SK-N-MC (cell line): Measurements from ENCODE around the gene KCNK15.

Source experiments
- DNase-seq: peaks from one replicate; pipeline ENCODE4 v3.0.0-alpha.2; 2011; ENCODE audit warnings: low read depth, low spot score
- H3K27ac ChIP-seq: fragments of 200-600 bp; sonication (generic); 2 replicates; pipeline ENCODE4 v1.5.1; 2016; ENCODE audit warnings: mixed run types
- H3K36me3 ChIP-seq: fragments of 200-600 bp; sonication (generic); 2 replicates; pipeline ENCODE4 v1.6.1; 2017; ENCODE audit warnings: antibody characterized with exemption, low read length, mixed read lengths; ENCODE audit not compliant: insufficient read depth
- H3K4me3 ChIP-seq: fragments of 200-600 bp; sonication (generic); 2 replicates; pipeline ENCODE4 v1.5.1; 2016
- H3K9ac ChIP-seq: fragments of 200-600 bp; sonication (generic); 2 replicates; pipeline ENCODE4 v1.8.0; 2017; ENCODE audit warnings: mixed run types, mixed read lengths; ENCODE audit not compliant: insufficient read length
- H3K9me3 ChIP-seq: fragments of 200-600 bp; sonication (generic); 2 replicates; pipeline ENCODE4 v1.6.1; 2017; ENCODE audit warnings: low read depth, mild to moderate bottlenecking, antibody characterized with exemption, low read length, moderate library complexity, mixed read lengths
- EZH2 ChIP-seq: fragments of 200-600 bp; sonication (generic); IDR thresholded peaks from one replicate; pipeline ENCODE4 v1.6.1; 2017; ENCODE audit warnings: antibody characterized with exemption
- FOXP2 ChIP-seq: optimal IDR thresholded peaks from 2 replicates; pipeline ENCODE3; 2011; ENCODE audit warnings: mild to moderate bottlenecking, moderate library complexity; ENCODE audit not compliant: insufficient read depth; ENCODE audit errors: extremely low read length, control extremely low read depth
- POLR2AphosphoS5 ChIP-seq: IDR thresholded peaks from 2 replicates; pipeline ENCODE4 v1.6.1; 2012; ENCODE audit warnings: mild to moderate bottlenecking, low read depth, low read length, borderline replicate concordance

Gene KCNK15

GRCh38 chr20:44768854-44769480, 23.3 kb downstream of the KCNK15 start:
- Histone ChIP-seq H3K4me3 (no peak overlapping the region), H3K27ac (no peak overlapping the region), H3K9me3 (no peaks in the 10 kb centered on the region), H3K9ac (no peak overlapping the region), H3K36me3 (no peaks in the 10 kb centered on the region)
- DNase-seq, result no peak
- no peak for TF ChIP-seq FOXP2
- TF ChIP-seq EZH2, result no peak
- TF ChIP-seq POLR2AphosphoS5, result no peak

GRCh38 chr20:44769481-44769863, 23.8 kb downstream of the KCNK15 start:
- no peaks in the 10 kb centered on the region for H3K9me3 ChIP-seq
- H3K36me3 ChIP-seq, result no peaks in the 10 kb centered on the region
- no peak overlapping the region for H3K9ac ChIP-seq
- no peak overlapping the region for H3K4me3 ChIP-seq
- H3K27ac ChIP-seq, result no peak overlapping the region
- no peak for TF ChIP-seq POLR2AphosphoS5
- TF ChIP-seq EZH2, result no peak
- no peak for TF ChIP-seq FOXP2
- no peak for DNase-seq

GRCh38 chr20:44770484-44771171, 25.0 kb downstream of the KCNK15 start:
- DNase-seq, result no peak
- no peak overlapping the region for H3K27ac ChIP-seq

GRCh38 chr20:44771172-44771535, 25.5 kb downstream of the KCNK15 start:
- H3K4me3 ChIP-seq, result no peak overlapping the region
- DNase-seq, result no peak
- no peaks in the 10 kb centered on the region for H3K36me3 ChIP-seq
- no peak overlapping the region for H3K9ac ChIP-seq
- no peak overlapping the region for H3K27ac ChIP-seq
- H3K9me3 ChIP-seq, result no peaks in the 10 kb centered on the region
- TF ChIP-seq FOXP2 (no peak), POLR2AphosphoS5 (no peak), EZH2 (no peak)

More at GRCh38 chr20:44770484-44771171, 25.0 kb downstream of the KCNK15 start:
- Histone ChIP-seq H3K9ac (no peak overlapping the region), H3K4me3 (no peak overlapping the region), H3K36me3 (no peaks in the 10 kb centered on the region), H3K9me3 (no peaks in the 10 kb centered on the region)
- no peak for TF ChIP-seq EZH2
- no peak for TF ChIP-seq FOXP2
- TF ChIP-seq POLR2AphosphoS5, result no peak

- DNase-seq, result no peak
- TF ChIP-seq POLR2AphosphoS5 (no peak), EZH2 (no peak), FOXP2 (no peak)
- H3K4me3 ChIP-seq, result no peak overlapping the region
- H3K27ac ChIP-seq, result no peak overlapping the region
- H3K9me3 ChIP-seq, result no peaks in the 10 kb centered on the region
- H3K9ac ChIP-seq, result no peak overlapping the region
- no peaks in the 10 kb centered on the region for H3K36me3 ChIP-seq
Observed at GRCh38 chr20:44772636-44773035, 27.0 kb downstream of the KCNK15 start.

- H3K4me3 ChIP-seq, result no peak overlapping the region
- TF ChIP-seq POLR2AphosphoS5, result no peak
- TF ChIP-seq EZH2, result no peak
- TF ChIP-seq FOXP2, result no peak
- H3K36me3 ChIP-seq, result no peaks in the 10 kb centered on the region
- H3K27ac ChIP-seq, result no peak overlapping the region
- no peak overlapping the region for H3K9ac ChIP-seq
- DNase-seq, result no peak
- no peaks in the 10 kb centered on the region for H3K9me3 ChIP-seq
Observed at GRCh38 chr20:44773070-44773829, 27.6 kb downstream of the KCNK15 start.

GRCh38 chr20:44776980-44777379, 31.3 kb downstream of the KCNK15 start:
- no peaks in the 10 kb centered on the region for H3K36me3 ChIP-seq
- DNase-seq, result peak; percentile 8
- no peak overlapping the region for H3K4me3 ChIP-seq
- H3K9me3 ChIP-seq, result no peaks in the 10 kb centered on the region
- no peak overlapping the region for H3K9ac ChIP-seq
- no peak overlapping the region for H3K27ac ChIP-seq
- TF ChIP-seq FOXP2 (no peak), EZH2 (no peak)

- no peak overlapping the region for H3K4me3 ChIP-seq
- no peak overlapping the region for H3K27ac ChIP-seq
- H3K36me3 ChIP-seq, result no peaks in the 10 kb centered on the region
- DNase-seq, result no peak
- no peak overlapping the region for H3K9ac ChIP-seq
- H3K9me3 ChIP-seq, result no peaks in the 10 kb centered on the region
- TF ChIP-seq EZH2 (no peak), POLR2AphosphoS5 (no peak), FOXP2 (no peak)
Observed at GRCh38 chr20:44780226-44780625, 34.6 kb downstream of the KCNK15 start.
